Embryonic facial prominence (tissue), 1 donor: Measurements from ENCODE around the gene ARHGAP6.

ENCODE experiments used
- DNase-seq: peaks from one replicate; pipeline ENCODE4 v3.0.0-alpha.2; 2016; ENCODE audit errors: extremely low spot score

The ARHGAP6 gene

GRCh38 chrX:11665168-11666111, at the start of gene ARHGAP6:
Gene ARHGAP6, minus strand, starts transcription at chrX:11665920. Its CDS starts 1,092 bp downstream, at chrX:11664828.
- no peak for DNase-seq

GRCh38 chrX:11704725-11705495, 39.2 kb upstream of the ARHGAP6 start:
- DNase-seq, result no peak

- DNase-seq, result no peak
Measured at GRCh38 chrX:11703855-11704254, 38.1 kb upstream of the ARHGAP6 start.

- DNase-seq, result no peak
Measured at GRCh38 chrX:11702965-11703631, 37.4 kb upstream of the ARHGAP6 start.

GRCh38 chrX:11702420-11702819, 36.7 kb upstream of the ARHGAP6 start:
- DNase-seq, result no peak

GRCh38 chrX:11698702-11699101, 33.0 kb upstream of the ARHGAP6 start:
- no peak for DNase-seq

GRCh38 chrX:11688201-11688600, 22.5 kb upstream of the ARHGAP6 start:
- DNase-seq, result no peak

- no peak for DNase-seq
Measured at GRCh38 chrX:11687157-11687556, 21.4 kb upstream of the ARHGAP6 start.

GRCh38 chrX:11683057-11683456, 17.3 kb upstream of the ARHGAP6 start:
- DNase-seq, result no peak

- no peak for DNase-seq
Measured at GRCh38 chrX:11678158-11678557, 12.4 kb upstream of the ARHGAP6 start.

GRCh38 chrX:11672213-11672612, 6.5 kb upstream of the ARHGAP6 start:
- no peak for DNase-seq

GRCh38 chrX:11670316-11670715, 4.6 kb upstream of the ARHGAP6 start:
- no peak for DNase-seq

- DNase-seq, result no peak
Measured at GRCh38 chrX:11666952-11667685, 1.4 kb upstream of the ARHGAP6 start.

- no peak for DNase-seq
Measured at GRCh38 chrX:11666164-11666563, 444 bp upstream of the ARHGAP6 start.

- no peak for DNase-seq
Measured at GRCh38 chrX:11664211-11665167, 1.2 kb downstream of the ARHGAP6 start.

GRCh38 chrX:11663875-11664210, 1.9 kb downstream of the ARHGAP6 start:
- DNase-seq, result no peak

- DNase-seq, result no peak
Measured at GRCh38 chrX:11655282-11656015, 10.3 kb downstream of the ARHGAP6 start.

GRCh38 chrX:11648705-11649519, 16.8 kb downstream of the ARHGAP6 start:
- DNase-seq, result no peak

GRCh38 chrX:11647138-11647537, 18.6 kb downstream of the ARHGAP6 start:
- no peak for DNase-seq
